Esophagus muscularis mucosa (tissue), 4 donors: ENCODE measurements around the gene CPSF3. TPM values are rescaled to one million over a fixed set of nuclear protein-coding genes. Genes with fewer than 3 reads are reported as not detected.

ENCODE experiments used
- DNase-seq: peaks from one replicate; pipeline ENCODE4 v3.0.0-alpha.2; 2017; ENCODE audit errors: extremely low spot score
- H3K27ac ChIP-seq, 4 donors: fragments of 200-600 bp; sonication (generic); replicated peaks in 1 of 4; 1 replicate in 3 of 4; 2 replicates in 1 of 4; pipeline ENCODE4 v1.5.1; 2016 to 2019; ENCODE audit warnings: mild to moderate bottlenecking in 1 of 4
- H3K27me3 ChIP-seq, 4 donors: fragments of 200-600 bp; sonication (generic); one replicate each; pipeline versions ENCODE4 v1.5.1 to v1.6.0; 2016 to 2019
- H3K36me3 ChIP-seq, 4 donors: fragments of 200-600 bp; sonication (generic); one replicate each; pipeline ENCODE4 v1.5.1; 2016 to 2019
- H3K4me1 ChIP-seq, 4 donors: fragments of 200-600 bp; sonication (generic); one replicate each; pipeline ENCODE4 v1.5.1; 2016 to 2019
- H3K4me3 ChIP-seq, 4 donors: fragments of 200-600 bp; sonication (generic); 1 replicate in 2 of 4; 2 replicates in 2 of 4; pipeline ENCODE4 v1.5.1; 2016 to 2019; ENCODE audit warnings: mild to moderate bottlenecking in 4 of 4, moderate library complexity in 1 of 4
- H3K9me3 ChIP-seq, 4 donors: fragments of 200-600 bp; sonication (generic); 1 replicate in 3 of 4; 2 replicates in 1 of 4; pipeline ENCODE4 v1.5.1; 2016 to 2019
- EP300 ChIP-seq: sonication (generic); formaldehyde crosslinking; IDR thresholded peaks from one replicate; pipeline ENCODE4 v1.6.1; 2017; ENCODE audit warnings: antibody characterized with exemption
- POLR2A ChIP-seq: fragments of 450-650 bp; IDR thresholded peaks from one replicate; pipeline ENCODE4 v1.6.1; 2017; ENCODE audit warnings: antibody characterized with exemption, moderate library complexity, mild to moderate bottlenecking, low read depth
- POLR2AphosphoS5 ChIP-seq, 2 donors: sonication (generic); formaldehyde crosslinking; IDR thresholded peaks; one replicate each; pipeline ENCODE4 v1.6.1; 2017; ENCODE audit warnings: antibody characterized with exemption in 2 of 2
- WGBS: methylation state at CpG from one replicate; pipeline ENCODE4 v1.1.5; 2018; 5-methylcytosine and 5-hydroxymethylcytosine counted together
- intact Hi-C: fragments of 100-400 bp; cut with DNase I; formaldehyde crosslinking; loops from one replicate; pipeline ENCODE4 v1.15.1; 2023
- total RNA-seq, 4 donors: library from RNA; depleted of rRNA; stranded (reverse); fragments of >200 nt; gene quantifications; one replicate each; pipeline versions ENCODE4 v1.1.0 to v1.2.1, GENCODE V29; 2016
- TF ChIP-seq, protein P1 (sequence below), 3 experiments: fragments of 200-600 bp in 2 of 3; fragments of 450-650 bp in 1 of 3; sonication (generic) in 2 of 3; IDR thresholded peaks; one replicate each; pipeline ENCODE4 v1.5.1; 2017 to 2019; ENCODE audit warnings: antibody characterized with exemption in 3 of 3, mild to moderate bottlenecking in 2 of 3, moderate library complexity in 1 of 3

CPSF3 gene
- total RNA-seq, 4 donors from 2014 or later = 18.3 to 22.8 (median 20.7) TPM

DNA sequence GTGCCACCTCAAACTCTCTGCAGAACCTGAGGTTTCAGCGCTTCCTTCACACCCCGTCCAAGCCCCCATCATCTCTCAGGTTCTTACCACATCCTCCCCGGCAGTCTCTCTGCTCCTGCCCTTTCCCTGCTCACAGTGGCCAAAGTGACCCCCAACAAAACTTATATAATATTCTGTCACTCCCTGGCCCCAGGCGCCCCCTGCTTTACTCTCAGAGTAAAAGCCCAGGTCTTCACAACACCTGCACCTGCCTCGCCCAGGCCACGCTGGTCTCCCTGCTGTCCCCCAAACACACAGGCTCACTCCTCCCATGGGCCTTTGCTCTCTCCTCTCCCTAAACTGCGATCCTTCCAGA is 6.5 kb upstream of the CPSF3 start:
- Histone ChIP-seq H3K27ac (no peak overlapping the region), H3K4me3 (no peak overlapping the region), H3K4me1 (peaks cover 11 to 35% (median 26%) of the 10 kb centered on the region in 4 donors), H3K36me3 (peaks cover 3 to 57% (median 23%) of the 10 kb centered on the region in 4 donors), H3K27me3 (no peaks in the 10 kb centered on the region), H3K9me3 (no peaks in the 10 kb centered on the region)
- TF ChIP-seq POLR2A = no peak
- no peak for TF ChIP-seq EP300
- TF ChIP-seq, protein P1, sequence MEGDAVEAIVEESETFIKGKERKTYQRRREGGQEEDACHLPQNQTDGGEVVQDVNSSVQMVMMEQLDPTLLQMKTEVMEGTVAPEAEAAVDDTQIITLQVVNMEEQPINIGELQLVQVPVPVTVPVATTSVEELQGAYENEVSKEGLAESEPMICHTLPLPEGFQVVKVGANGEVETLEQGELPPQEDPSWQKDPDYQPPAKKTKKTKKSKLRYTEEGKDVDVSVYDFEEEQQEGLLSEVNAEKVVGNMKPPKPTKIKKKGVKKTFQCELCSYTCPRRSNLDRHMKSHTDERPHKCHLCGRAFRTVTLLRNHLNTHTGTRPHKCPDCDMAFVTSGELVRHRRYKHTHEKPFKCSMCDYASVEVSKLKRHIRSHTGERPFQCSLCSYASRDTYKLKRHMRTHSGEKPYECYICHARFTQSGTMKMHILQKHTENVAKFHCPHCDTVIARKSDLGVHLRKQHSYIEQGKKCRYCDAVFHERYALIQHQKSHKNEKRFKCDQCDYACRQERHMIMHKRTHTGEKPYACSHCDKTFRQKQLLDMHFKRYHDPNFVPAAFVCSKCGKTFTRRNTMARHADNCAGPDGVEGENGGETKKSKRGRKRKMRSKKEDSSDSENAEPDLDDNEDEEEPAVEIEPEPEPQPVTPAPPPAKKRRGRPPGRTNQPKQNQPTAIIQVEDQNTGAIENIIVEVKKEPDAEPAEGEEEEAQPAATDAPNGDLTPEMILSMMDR (IDR thresholded peaks at IDR 0.05) = no peak
- no peak for TF ChIP-seq POLR2AphosphoS5 (IDR thresholded peaks at IDR 0.05)
- intact Hi-C loops = no loop called here
- no peak for DNase-seq
- 97% methylated on average over 7 of the region's 7 CpGs for WGBS

DNA sequence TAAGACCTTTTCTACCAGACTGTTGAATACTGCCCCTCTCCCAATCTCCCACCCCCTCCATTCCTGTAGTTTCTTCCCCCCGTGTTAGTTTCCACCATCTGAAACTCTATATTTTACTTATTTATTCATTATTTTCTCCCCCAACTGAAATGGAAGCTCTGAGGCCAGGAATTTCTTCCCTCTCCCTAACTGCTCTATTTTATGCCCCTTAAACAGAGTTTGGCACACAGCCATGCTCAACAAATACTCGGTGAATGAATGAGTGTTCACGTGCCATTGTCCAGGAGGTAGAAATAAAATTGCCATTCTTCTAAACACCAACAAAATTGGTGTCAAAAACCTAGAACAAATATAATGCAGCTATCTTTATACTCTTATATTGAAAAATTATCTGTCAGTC is 5.7 kb upstream of the CPSF3 start:
- TF ChIP-seq, protein P1 (IDR thresholded peaks at IDR 0.05) = no peak
- no peak for TF ChIP-seq POLR2AphosphoS5 (IDR thresholded peaks at IDR 0.05)
- DNase-seq = no peak
- Histone ChIP-seq H3K9me3 (no peaks in the 10 kb centered on the region), H3K4me1 (peaks cover 15 to 43% (median 32%) of the 10 kb centered on the region in 4 donors), H3K27ac (no peak overlapping the region), H3K27me3 (no peaks in the 10 kb centered on the region), H3K4me3 (no peak overlapping the region), H3K36me3 (peaks cover 0 to 53% (median 18%) of the 10 kb centered on the region in 4 donors)
- intact Hi-C loops = no loop called here
- 52% methylated on average over 3 of the region's 3 CpGs for WGBS

DNA sequence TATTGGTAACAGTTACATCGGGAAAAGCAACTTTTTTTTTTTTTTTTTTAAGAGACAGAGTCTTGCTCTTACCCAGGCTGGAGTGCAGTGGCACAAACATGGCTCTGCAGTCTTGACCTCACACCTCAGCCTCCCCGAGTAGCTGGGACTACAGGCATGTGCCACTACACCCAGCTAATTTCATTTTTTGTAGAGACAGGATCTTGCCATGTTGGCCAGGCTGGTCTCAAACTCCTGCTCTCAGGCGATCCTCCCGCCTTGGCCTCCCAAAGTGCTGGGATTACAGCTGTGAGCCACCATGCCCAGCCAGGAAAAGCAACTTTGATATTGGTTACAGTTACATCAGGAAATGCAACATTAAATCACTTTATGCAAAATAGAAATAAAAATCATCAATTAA is 4.7 kb upstream of the CPSF3 start:
- intact Hi-C loops = no loop called here
- Histone ChIP-seq H3K4me3 (no peak overlapping the region), H3K36me3 (peaks cover 0 to 43% (median 17%) of the 10 kb centered on the region in 4 donors), H3K9me3 (no peaks in the 10 kb centered on the region), H3K27ac (no peak overlapping the region), H3K27me3 (no peaks in the 10 kb centered on the region), H3K4me1 (peaks cover 15 to 43% (median 32%) of the 10 kb centered on the region in 4 donors)
- TF ChIP-seq EP300 = no peak
- TF ChIP-seq POLR2AphosphoS5 (IDR thresholded peaks at IDR 0.05) = no peak
- no peak for TF ChIP-seq POLR2A
- TF ChIP-seq, protein P1 (IDR thresholded peaks at IDR 0.05) = no peak
- 92% methylated on average over 4 of the region's 4 CpGs for WGBS
- no peak for DNase-seq

DNA sequence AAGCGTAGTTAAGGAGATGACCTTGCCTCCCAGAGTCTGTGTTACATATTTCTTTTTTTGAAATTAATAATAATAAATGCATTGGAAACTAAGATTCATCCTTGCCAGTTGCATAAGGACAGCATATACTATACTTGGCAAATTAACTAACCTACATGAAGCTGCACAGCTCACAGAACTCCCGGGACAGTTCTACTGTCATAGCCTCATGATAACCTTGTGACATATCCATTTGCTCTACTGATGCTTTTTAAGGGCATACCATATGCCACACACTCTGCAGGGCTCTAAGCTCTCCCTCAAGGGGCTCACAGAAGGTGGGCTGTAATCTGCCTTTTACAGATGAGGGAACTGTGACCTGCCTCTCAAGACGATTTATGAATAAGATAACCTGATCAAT is 3.9 kb upstream of the CPSF3 start:
- 91% methylated on average over 3 of the region's 3 CpGs for WGBS
- TF ChIP-seq EP300 = no peak
- TF ChIP-seq POLR2AphosphoS5 (IDR thresholded peaks at IDR 0.05) = no peak
- Histone ChIP-seq H3K4me3 (no peak overlapping the region), H3K4me1 (peaks cover 20 to 51% (median 39%) of the 10 kb centered on the region in 4 donors), H3K27ac (no peak overlapping the region), H3K36me3 (peaks cover 0 to 36% (median 17%) of the 10 kb centered on the region in 4 donors), H3K9me3 (no peaks in the 10 kb centered on the region), H3K27me3 (no peaks in the 10 kb centered on the region)
- intact Hi-C loops = no loop called here
- DNase-seq = no peak

DNA sequence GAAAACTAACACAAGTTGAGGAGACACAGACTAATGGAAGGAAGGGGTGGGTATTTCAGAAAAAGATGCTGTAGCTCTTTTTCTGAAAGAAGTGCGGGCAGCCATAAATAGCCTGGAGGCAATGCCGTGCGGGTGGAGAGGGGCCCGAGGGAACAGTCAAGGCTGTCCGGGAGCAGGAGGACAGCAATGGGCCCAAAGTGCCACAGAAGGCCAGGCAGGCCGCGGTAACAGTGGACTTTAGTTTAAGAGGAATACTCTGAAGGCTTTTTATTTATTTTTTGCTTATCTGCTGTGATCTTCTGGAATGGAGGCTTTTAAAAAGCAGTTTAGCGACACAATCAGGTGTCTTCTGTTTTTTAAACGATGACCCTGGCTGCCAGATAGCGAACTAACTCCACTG is 3.0 kb upstream of the CPSF3 start:
- 88% methylated on average over 10 of the region's 10 CpGs for WGBS
- Histone ChIP-seq H3K4me1 (peaks cover 26 to 60% (median 48%) of the 10 kb centered on the region in 4 donors), H3K27ac (no peak overlapping the region), H3K27me3 (no peaks in the 10 kb centered on the region), H3K36me3 (peaks cover 0 to 31% (median 17%) of the 10 kb centered on the region in 4 donors), H3K9me3 (no peaks in the 10 kb centered on the region), H3K4me3 (no peak overlapping the region)
- DNase-seq = no peak
- intact Hi-C loops = loop anchor here (5.0 to 10.0 kb wide), 3 partner anchors 54 to 278 kb away; partner anchors contain the start of genes ASAP2 and IAH1
- no peak for TF ChIP-seq POLR2A
- no peak for TF ChIP-seq POLR2AphosphoS5 (IDR thresholded peaks at IDR 0.05)
- TF ChIP-seq, protein P1 (IDR thresholded peaks at IDR 0.05) = no peak
- no peak for TF ChIP-seq EP300
